ENCODE data around the gene C9orf78.
A peak's percentile ranks its signal among the peaks of the same experiment; 100 is the strongest.

Gene C9orf78

GRCh38 chr9:129839324-129840023 lies 4.4 kb upstream of the C9orf78 start:
- no peak for DNase-seq
- Histone ChIP-seq H3K27me3 (replicated peaks; ENCODE audit: insufficient read depth, low read length) (no peaks in the 10 kb centered on the region), H4K20me1 (ENCODE audit: insufficient read depth, low read length) (no peaks in the 10 kb centered on the region), H3K79me2 (ENCODE audit: low read length) (peaks cover 14% of the 10 kb centered on the region), H3K36me3 (replicated peaks; ENCODE audit: insufficient read depth, low read length) (no peaks in the 10 kb centered on the region), H3K9me2 (replicated peaks; ENCODE audit: insufficient read depth, low read length) (no peaks in the 10 kb centered on the region), H3K27ac (ENCODE audit: low read length) (no peak overlapping the region), H3K4me2 (ENCODE audit: low read depth, low read length) (no peak overlapping the region), H2AFZ (ENCODE audit: low read length) (no peak overlapping the region), H3K9me3 (replicated peaks; ENCODE audit: insufficient read depth, low read length) (no peaks in the 10 kb centered on the region), H3K4me1 (ENCODE audit: low read length) (0 out of 2 replicates have a peak, but pooled peaks cover 8% of the 10 kb centered on the region), H3K9ac (ENCODE audit: low read length) (no peak overlapping the region), H3F3A (ENCODE audit: insufficient read depth, low read length) (no peaks in the 10 kb centered on the region), H3K4me3 (ENCODE audit: low read length) (no peak overlapping the region)
- no peak for TF ChIP-seq EZH2 (optimal IDR thresholded peaks at IDR 0.05; ENCODE audit: low read depth, low read length)
- TF ChIP-seq EZH2phosphoT487 (IDR thresholded peaks at IDR 0.05; ENCODE audit: low read length) = no peak
- TF ChIP-seq CTCF (IDR thresholded peaks at IDR 0.05; ENCODE audit: low read length) = no peak

GRCh38 chr9:129838707-129839259 lies 3.7 kb upstream of the C9orf78 start:
- H3K27ac ChIP-seq (ENCODE audit: low read length) = no peak overlapping the region
- H3K9me3 ChIP-seq (replicated peaks; ENCODE audit: insufficient read depth, low read length) = no peaks in the 10 kb centered on the region
- H3K9me2 ChIP-seq (replicated peaks; ENCODE audit: insufficient read depth, low read length) = no peaks in the 10 kb centered on the region
- no peak overlapping the region for H2AFZ ChIP-seq (ENCODE audit: low read length)
- peaks cover 12% of the 10 kb centered on the region; the same call in 1 of the 2 replicates for H3K4me1 ChIP-seq (ENCODE audit: low read length)
- peaks cover 21% of the 10 kb centered on the region for H3K79me2 ChIP-seq (ENCODE audit: low read length)
- H3K27me3 ChIP-seq (replicated peaks; ENCODE audit: insufficient read depth, low read length) = no peaks in the 10 kb centered on the region
- H3K4me3 ChIP-seq (ENCODE audit: low read length) = no peak overlapping the region
- H3F3A ChIP-seq (ENCODE audit: insufficient read depth, low read length) = no peaks in the 10 kb centered on the region
- no peaks in the 10 kb centered on the region for H3K36me3 ChIP-seq (replicated peaks; ENCODE audit: insufficient read depth, low read length)
- H3K4me2 ChIP-seq (ENCODE audit: low read depth, low read length) = no peak overlapping the region
- H4K20me1 ChIP-seq (ENCODE audit: insufficient read depth, low read length) = no peaks in the 10 kb centered on the region
- no peak for DNase-seq
- no peak overlapping the region for H3K9ac ChIP-seq (ENCODE audit: low read length)
- no peak for TF ChIP-seq CTCF (IDR thresholded peaks at IDR 0.05; ENCODE audit: low read length)
- TF ChIP-seq EZH2phosphoT487 (IDR thresholded peaks at IDR 0.05; ENCODE audit: low read length) = no peak
- no peak for TF ChIP-seq EZH2 (optimal IDR thresholded peaks at IDR 0.05; ENCODE audit: low read depth, low read length)

- no peaks in the 10 kb centered on the region for H3K9me3 ChIP-seq (replicated peaks; ENCODE audit: insufficient read depth, low read length)
- DNase-seq = no peak
- peaks cover 14% of the 10 kb centered on the region; the same call in 1 of the 2 replicates for H3K4me1 ChIP-seq (ENCODE audit: low read length)
- H3K27me3 ChIP-seq (replicated peaks; ENCODE audit: insufficient read depth, low read length) = no peaks in the 10 kb centered on the region
- TF ChIP-seq EZH2phosphoT487 (IDR thresholded peaks at IDR 0.05; ENCODE audit: low read length) (no peak), CTCF (IDR thresholded peaks at IDR 0.05; ENCODE audit: low read length) (no peak), EZH2 (optimal IDR thresholded peaks at IDR 0.05; ENCODE audit: low read depth, low read length) (no peak)
- no peaks in the 10 kb centered on the region for H3K9me2 ChIP-seq (replicated peaks; ENCODE audit: insufficient read depth, low read length)
- peaks cover 27% of the 10 kb centered on the region for H3K79me2 ChIP-seq (ENCODE audit: low read length)
- H4K20me1 ChIP-seq (ENCODE audit: insufficient read depth, low read length) = no peaks in the 10 kb centered on the region
- H3K4me2 ChIP-seq (ENCODE audit: low read depth, low read length) = peak overlapping the region; percentile 75
- peak overlapping the region; percentile 92 for H3K4me3 ChIP-seq (ENCODE audit: low read length)
- H3F3A ChIP-seq (ENCODE audit: insufficient read depth, low read length) = no peaks in the 10 kb centered on the region
- no peak overlapping the region for H3K27ac ChIP-seq (ENCODE audit: low read length)
- no peaks in the 10 kb centered on the region for H3K36me3 ChIP-seq (replicated peaks; ENCODE audit: insufficient read depth, low read length)
- H3K9ac ChIP-seq (ENCODE audit: low read length) = peak overlapping the region; percentile 87
- H2AFZ ChIP-seq (ENCODE audit: low read length) = peak overlapping the region; percentile 81; the same call in 1 of the 2 replicates
Measured at GRCh38 chr9:129836311-129837007, 1.4 kb upstream of the C9orf78 start.

Measured in MM.1S (cell line).